Large intestine (tissue), 3 donors: ENCODE measurements around the gene CELF2. TPM values are rescaled to one million over a fixed set of nuclear protein-coding genes. Genes with fewer than 3 reads are reported as not detected.

ENCODE experiments used
- DNase-seq, 2 donors: peaks; one replicate each; pipeline versions ENCODE4 v3.0.0 to v3.0.0-alpha.2; 2013
- H3K27ac ChIP-seq: one replicate; pipeline ENCODE4 v1.5.1; 2013; ENCODE audit warnings: low read length
- H3K27me3 ChIP-seq: 2 replicates; pipeline ENCODE4 v1.6.1; 2013; ENCODE audit warnings: low read length; ENCODE audit not compliant: control insufficient read depth, insufficient read depth
- H3K36me3 ChIP-seq: 2 replicates; pipeline ENCODE4 v1.6.1; 2013; ENCODE audit warnings: low read length; ENCODE audit not compliant: control insufficient read depth, insufficient read depth
- H3K4me1 ChIP-seq: one replicate; pipeline ENCODE4 v1.6.1; 2013; ENCODE audit warnings: low read length; ENCODE audit not compliant: control insufficient read depth, insufficient read depth
- H3K4me3 ChIP-seq: one replicate; pipeline ENCODE4 v1.5.1; 2013; ENCODE audit warnings: low read length
- H3K9me3 ChIP-seq: one replicate; pipeline ENCODE4 v1.6.1; 2013; ENCODE audit warnings: mild to moderate bottlenecking, low read depth, low read length, moderate library complexity; ENCODE audit not compliant: control insufficient read depth
- WGBS: methylation state at CpG from one replicate; pipeline ENCODE4 v1.1.5; 2013; ENCODE audit warnings: low lambda C conversion rate; ENCODE audit not compliant: insufficient coverage; 5-methylcytosine and 5-hydroxymethylcytosine counted together
- polyA plus RNA-seq: library from polyadenylated mRNA; unstranded; fragments of 120-200 nt; gene quantifications from one replicate; pipeline ENCODE4 v1.2.1, GENCODE V29; 2013

CELF2 gene
- polyA plus RNA-seq, 1 donor, result 14.9 TPM

GRCh38 chr10:11043039-11043438 is 25.4 kb downstream of the CELF2 start:
- 100% methylated on average over 1 of the region's 4 CpGs for WGBS

GRCh38 chr10:11043446-11044127 is 25.9 kb downstream of the CELF2 start:
- Histone ChIP-seq H3K4me3 (no peak overlapping the region), H3K27ac (no peak overlapping the region), H3K27me3 (no peaks in the 10 kb centered on the region), H3K36me3 (no peaks in the 10 kb centered on the region), H3K9me3 (no peaks in the 10 kb centered on the region), H3K4me1 (no peaks in the 10 kb centered on the region)
- WGBS, result 96% methylated on average over 5 of the region's 23 CpGs
- no peak for DNase-seq

More at GRCh38 chr10:11043039-11043438, 25.4 kb downstream of the CELF2 start:
- no peak overlapping the region for H3K27ac ChIP-seq
- H3K27me3 ChIP-seq, result no peaks in the 10 kb centered on the region
- H3K4me1 ChIP-seq, result no peaks in the 10 kb centered on the region
- no peaks in the 10 kb centered on the region for H3K9me3 ChIP-seq
- H3K36me3 ChIP-seq, result no peaks in the 10 kb centered on the region
- no peak overlapping the region for H3K4me3 ChIP-seq
- no peak for DNase-seq

GRCh38 chr10:11045487-11045886 is 27.8 kb downstream of the CELF2 start:
- no peak overlapping the region for H3K4me3 ChIP-seq
- no peaks in the 10 kb centered on the region for H3K36me3 ChIP-seq
- no CpG with 5 or more reads among the region's 3 CpGs for WGBS
- no peaks in the 10 kb centered on the region for H3K9me3 ChIP-seq
- no peak for DNase-seq
- H3K4me1 ChIP-seq, result no peaks in the 10 kb centered on the region
- H3K27ac ChIP-seq, result no peak overlapping the region
- no peaks in the 10 kb centered on the region for H3K27me3 ChIP-seq

DNA sequence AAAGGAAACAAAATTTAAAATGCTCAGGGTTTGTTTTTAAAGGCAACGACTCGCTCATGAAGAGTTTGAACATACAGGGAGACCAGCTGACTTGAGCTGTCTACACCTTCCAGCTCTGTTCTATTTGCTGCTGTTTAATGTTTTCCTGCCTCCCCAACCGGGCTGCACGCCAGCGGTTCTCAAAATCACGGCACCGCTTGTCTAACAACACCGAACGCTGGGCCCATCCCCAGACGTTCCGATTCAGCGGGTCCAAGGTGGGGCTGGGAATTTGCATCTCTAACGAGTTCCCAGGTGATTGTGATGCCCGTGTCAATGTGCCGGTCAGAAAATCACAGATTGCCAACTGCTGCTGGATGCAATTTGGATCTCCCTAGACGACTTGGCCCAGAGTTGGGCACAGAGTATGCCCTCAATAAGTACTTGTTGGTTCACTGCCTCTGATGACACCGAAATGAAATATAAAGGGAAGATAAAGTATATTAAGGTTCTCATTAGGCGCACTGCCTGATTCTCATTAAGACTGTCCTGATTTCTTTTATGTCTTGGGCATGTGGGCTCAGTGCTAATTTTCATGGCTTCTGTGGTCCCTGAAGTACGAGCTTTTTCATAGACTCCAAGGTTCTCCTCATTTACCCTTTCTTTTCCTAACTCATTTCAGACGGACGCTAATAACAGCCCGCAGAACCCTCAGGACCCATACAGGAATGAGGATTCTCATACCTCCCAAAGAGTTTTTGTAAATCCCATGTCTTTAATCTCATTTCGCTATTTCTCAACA is 28.5 kb downstream of the CELF2 start:
- no peaks in the 10 kb centered on the region for H3K36me3 ChIP-seq
- whole genome bisulfite sequencing, result 100% methylated on average over 4 of the region's 23 CpGs
- no peak for DNase-seq
- H3K9me3 ChIP-seq, result no peaks in the 10 kb centered on the region
- no peaks in the 10 kb centered on the region for H3K27me3 ChIP-seq
- no peaks in the 10 kb centered on the region for H3K4me1 ChIP-seq
- no peak overlapping the region for H3K4me3 ChIP-seq
- H3K27ac ChIP-seq, result no peak overlapping the region

DNA sequence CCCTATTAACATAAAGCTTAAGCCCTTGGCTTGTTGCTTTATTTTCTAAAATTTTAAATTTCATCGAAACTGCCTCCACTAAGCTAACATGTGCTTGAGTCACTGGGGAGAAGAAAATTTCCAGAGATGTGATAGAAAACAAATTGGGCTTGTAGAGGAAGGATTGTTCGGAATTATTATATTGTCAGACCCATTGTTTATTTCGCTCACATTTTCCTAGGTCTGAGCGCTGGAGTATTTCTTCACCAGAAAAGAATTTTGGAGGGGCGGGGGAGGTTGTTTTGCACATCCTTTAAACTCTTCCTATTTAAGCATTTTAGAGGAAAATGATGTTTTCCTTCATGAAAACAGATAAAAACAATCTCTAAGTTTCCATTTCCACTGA is 29.1 kb downstream of the CELF2 start:
- Histone ChIP-seq H3K27me3 (no peaks in the 10 kb centered on the region), H3K27ac (no peak overlapping the region)
- WGBS, result 92% methylated on average over 2 of the region's 5 CpGs

GRCh38 chr10:11048707-11049278 is 31.1 kb downstream of the CELF2 start:
- no CpG with 5 or more reads among the region's 1 CpG for WGBS
- H3K9me3 ChIP-seq, result no peaks in the 10 kb centered on the region
- no peaks in the 10 kb centered on the region for H3K36me3 ChIP-seq
- no peak for DNase-seq
- H3K4me1 ChIP-seq, result no peaks in the 10 kb centered on the region
- H3K4me3 ChIP-seq, result no peak overlapping the region
- no peak overlapping the region for H3K27ac ChIP-seq
- no peaks in the 10 kb centered on the region for H3K27me3 ChIP-seq

More for the DNA sequence above, 29.1 kb downstream of the CELF2 start:
- Histone ChIP-seq H3K4me1 (no peaks in the 10 kb centered on the region), H3K4me3 (no peak overlapping the region), H3K9me3 (no peaks in the 10 kb centered on the region), H3K36me3 (no peaks in the 10 kb centered on the region)
- no peak for DNase-seq

DNA sequence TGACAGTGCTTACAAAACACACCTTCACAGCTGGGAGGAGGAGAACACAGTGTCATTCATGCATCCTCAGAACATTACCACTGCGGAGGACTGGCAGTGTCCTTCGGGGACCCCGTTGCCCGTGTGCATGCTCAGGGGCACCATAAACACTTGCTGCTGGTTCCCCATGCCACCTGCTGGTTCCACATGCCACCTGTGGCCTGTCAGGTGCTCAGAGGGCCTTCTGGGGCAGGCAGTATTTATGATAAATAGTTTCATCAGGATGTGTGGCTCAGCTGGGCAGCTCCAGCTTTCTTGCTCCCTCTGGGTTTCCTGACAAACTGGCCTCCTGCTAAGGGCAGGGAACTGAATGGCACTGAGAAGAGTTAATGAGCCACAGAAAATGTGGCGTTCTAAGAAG is 32.1 kb downstream of the CELF2 start:
- Histone ChIP-seq H3K36me3 (no peaks in the 10 kb centered on the region), H3K4me1 (no peaks in the 10 kb centered on the region), H3K4me3 (no peak overlapping the region), H3K9me3 (no peaks in the 10 kb centered on the region), H3K27ac (no peak overlapping the region), H3K27me3 (no peaks in the 10 kb centered on the region)
- no peak for DNase-seq
- WGBS, result 100% methylated on average over 1 of the region's 5 CpGs

DNA sequence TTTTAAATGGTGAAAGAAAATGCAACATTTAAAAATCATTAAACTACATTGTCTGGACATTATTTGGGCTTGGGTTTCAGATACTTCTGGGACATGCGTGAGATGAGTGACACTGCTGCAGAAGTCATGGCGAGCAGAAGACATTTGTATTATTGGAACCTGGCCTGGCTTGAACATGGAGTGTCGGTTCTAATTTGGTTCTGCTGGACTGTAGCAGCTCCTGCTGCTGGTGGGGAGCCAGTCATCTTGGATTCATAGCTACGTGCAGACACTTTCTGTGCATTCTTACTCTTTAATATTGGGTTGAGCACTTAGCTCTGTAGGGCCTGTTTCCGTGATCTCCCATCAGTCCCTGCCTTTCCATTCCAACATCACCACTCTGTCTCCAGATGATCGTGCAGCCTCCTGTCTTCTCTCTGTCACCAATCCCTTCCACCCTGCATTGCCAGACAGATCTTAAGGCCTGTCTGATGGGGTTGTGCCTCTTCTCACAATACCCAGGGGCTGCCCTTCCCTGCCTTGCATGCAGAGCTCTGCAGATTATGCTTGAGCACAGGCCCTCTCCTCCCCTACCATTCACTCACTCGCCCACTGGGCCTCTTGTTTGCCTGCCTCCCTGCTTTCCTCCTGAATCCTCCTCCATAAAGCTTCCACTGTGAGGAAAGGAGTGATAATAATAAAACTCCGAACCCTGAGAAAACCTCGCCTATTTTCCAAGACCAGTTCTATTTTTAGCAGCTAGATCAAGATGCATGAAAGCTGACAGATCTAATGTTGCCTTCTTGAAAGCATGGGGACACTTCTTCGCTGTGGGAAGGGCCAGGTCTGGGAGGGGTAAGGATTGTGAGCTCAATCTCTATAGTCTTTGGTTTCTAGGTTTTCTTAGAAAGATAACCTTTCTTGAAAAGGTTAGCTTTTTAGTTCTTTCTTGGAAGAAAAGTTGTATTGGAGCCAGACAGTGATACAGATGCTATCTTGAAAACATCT is 32.9 kb downstream of the CELF2 start:
- Histone ChIP-seq H3K4me3 (no peak overlapping the region), H3K4me1 (no peaks in the 10 kb centered on the region), H3K27ac (no peak overlapping the region), H3K27me3 (no peaks in the 10 kb centered on the region), H3K9me3 (no peaks in the 10 kb centered on the region), H3K36me3 (no peaks in the 10 kb centered on the region)
- no CpG with 5 or more reads among the region's 10 CpGs for WGBS
- DNase-seq, result no peak

DNA sequence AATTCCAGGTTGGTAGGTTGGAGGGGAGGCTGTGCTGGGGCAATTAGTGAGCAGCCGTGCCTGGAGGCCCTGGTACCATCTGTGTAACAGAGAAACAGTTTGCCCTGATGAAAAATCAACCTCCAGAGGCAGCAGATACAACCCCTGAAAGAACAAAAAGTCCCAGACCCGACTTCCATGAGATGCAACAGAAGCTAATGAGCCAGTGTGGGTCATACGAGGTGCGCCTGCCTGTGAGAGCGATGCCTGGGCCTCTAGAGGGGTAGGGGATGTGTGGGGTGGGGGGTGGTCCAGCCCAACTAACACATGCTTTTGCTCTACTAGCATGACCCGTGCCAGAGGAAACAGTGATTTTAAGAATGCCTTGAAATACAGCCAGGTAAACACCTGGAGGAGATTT is 39.3 kb downstream of the CELF2 start:
- no peaks in the 10 kb centered on the region for H3K4me1 ChIP-seq
- no peaks in the 10 kb centered on the region for H3K36me3 ChIP-seq
- 80% methylated on average over 1 of the region's 6 CpGs for WGBS
- H3K4me3 ChIP-seq, result no peak overlapping the region
- no peak for DNase-seq
- H3K27ac ChIP-seq, result no peak overlapping the region
- H3K27me3 ChIP-seq, result no peaks in the 10 kb centered on the region
- no peaks in the 10 kb centered on the region for H3K9me3 ChIP-seq

DNA sequence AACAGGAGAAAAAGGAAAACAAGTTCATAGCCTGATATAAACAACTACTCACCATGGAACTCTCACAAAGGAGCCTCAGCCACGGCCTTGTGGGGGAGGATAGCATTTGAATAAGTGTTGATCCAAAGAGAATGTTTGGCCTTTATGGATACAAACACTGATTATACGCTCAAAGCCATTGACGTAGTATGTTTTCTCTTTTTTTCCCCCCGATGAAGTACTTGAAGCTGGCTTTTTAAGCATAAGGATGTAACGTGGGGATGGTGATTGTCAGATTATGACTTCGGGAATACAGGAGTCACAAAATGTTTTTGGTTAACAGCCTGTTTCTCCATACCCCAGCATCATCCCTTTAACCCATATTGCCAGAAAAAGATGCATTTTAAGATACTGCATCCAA is 39.8 kb downstream of the CELF2 start:
- H3K4me1 ChIP-seq, result no peaks in the 10 kb centered on the region
- H3K36me3 ChIP-seq, result no peaks in the 10 kb centered on the region
- no peaks in the 10 kb centered on the region for H3K27me3 ChIP-seq
- no peak overlapping the region for H3K27ac ChIP-seq
- no peak for DNase-seq
- no peak overlapping the region for H3K4me3 ChIP-seq
- no peaks in the 10 kb centered on the region for H3K9me3 ChIP-seq
- WGBS, result 100% methylated on average over 1 of the region's 6 CpGs
